HEK293T (cell line): ENCODE data around the gene CTNNA1.

Experiments used
- BHLHE40 ChIP-seq: fragments of 450-650 bp; IDR thresholded peaks from 2 replicates; pipeline ENCODE4 v1.6.1; 2016; ENCODE audit warnings: mild to moderate bottlenecking, moderate library complexity, borderline replicate concordance
- FOXA1 ChIP-seq: fragments of 450-650 bp; IDR thresholded peaks from 2 replicates; pipeline ENCODE4 v1.6.1; 2016; ENCODE audit warnings: mild to moderate bottlenecking
- SP1 ChIP-seq: fragments of 450-650 bp; IDR thresholded peaks from 2 replicates; pipeline ENCODE4 v1.6.1; 2017
- SUZ12 ChIP-seq: fragments of 450-650 bp; IDR thresholded peaks from 2 replicates; pipeline ENCODE4 v1.6.1; 2016; ENCODE audit warnings: mild to moderate bottlenecking
- TARDBP ChIP-seq: fragments of 450-650 bp; IDR thresholded peaks from 2 replicates; pipeline ENCODE4 v1.6.1; 2016

GRCh38 chr5:138705567-138705966 lies 47.7 kb upstream of the CTNNA1 start:
- TF ChIP-seq FOXA1 (no peak), SP1 (no peak), TARDBP (no peak), BHLHE40 (no peak), SUZ12 (no peak)
